ENCODE measurements around the gene SAMD3. TPM values are rescaled to one million over a fixed set of nuclear protein-coding genes. Genes with fewer than 3 reads are reported as not detected.

The SAMD3 gene
- total RNA-seq, 1 experiment from 2014 or later: not detected

- intact Hi-C loops (cut with micrococcal nuclease; ENCODE audit: unreplicated experiment): no loop called here
- Histone ChIP-seq H3K79me2 (ENCODE audit: low read depth) (no peaks in the 10 kb centered on the region), H3K4me3 (no peak overlapping the region), H3K4me1 (replicated peaks; ENCODE audit: insufficient read depth) (no peaks in the 10 kb centered on the region), H3K27ac (no peak overlapping the region), H3K27me3 (ENCODE audit: insufficient read depth, low read depth) (no peaks in the 10 kb centered on the region), H3K9me3 (ENCODE audit: insufficient read depth, low read depth) (no peaks in the 10 kb centered on the region), H3K9me2 (ENCODE audit: insufficient read depth) (no peaks in the 10 kb centered on the region; the same call in 1 of the 2 replicates), H3F3A (ENCODE audit: insufficient read depth, low read depth) (no peaks in the 10 kb centered on the region), H3K36me3 (ENCODE audit: low read depth) (no peaks in the 10 kb centered on the region), H4K20me1 (ENCODE audit: insufficient read depth) (no peaks in the 10 kb centered on the region), H3K4me2 (no peak overlapping the region), H2AFZ (no peak overlapping the region)
- BruUV-seq (replicated peaks): no TSS peak
- no peak for DNase-seq
- ChIA-PET POLR2A (ENCODE audit: unreplicated experiment) (interaction anchor here (0.6 kb wide), 1 partner anchor 644 kb away, joined by 5 read pairs; no protein-coding TSS in a partner anchor), CTCF (no interaction called here)
- TF ChIP-seq CTCF (conservative IDR thresholded peaks at IDR 0.05): no peak
- TF ChIP-seq EZH2 (IDR thresholded peaks at IDR 0.05; ENCODE audit: low read depth): no peak
Observed at GRCh38 chr6:130115036-130115435, 107.7 kb downstream of the SAMD3 start.

GRCh38 chr6:130113201-130113710 is 109.5 kb downstream of the SAMD3 start:
- Histone ChIP-seq H3K9me3 (ENCODE audit: insufficient read depth, low read depth) (no peaks in the 10 kb centered on the region), H3K79me2 (ENCODE audit: low read depth) (no peaks in the 10 kb centered on the region), H3F3A (ENCODE audit: insufficient read depth, low read depth) (no peaks in the 10 kb centered on the region), H3K9me2 (ENCODE audit: insufficient read depth) (no peaks in the 10 kb centered on the region; the same call in 1 of the 2 replicates), H4K20me1 (ENCODE audit: insufficient read depth) (no peaks in the 10 kb centered on the region), H2AFZ (no peak overlapping the region), H3K27ac (no peak overlapping the region), H3K4me2 (no peak overlapping the region), H3K4me1 (replicated peaks; ENCODE audit: insufficient read depth) (no peaks in the 10 kb centered on the region), H3K27me3 (ENCODE audit: insufficient read depth, low read depth) (no peaks in the 10 kb centered on the region), H3K4me3 (no peak overlapping the region), H3K36me3 (ENCODE audit: low read depth) (no peaks in the 10 kb centered on the region)
- no peak for TF ChIP-seq EZH2 (IDR thresholded peaks at IDR 0.05; ENCODE audit: low read depth)
- TF ChIP-seq CTCF (conservative IDR thresholded peaks at IDR 0.05): no peak
- DNase-seq: no peak
- intact Hi-C loops (cut with micrococcal nuclease; ENCODE audit: unreplicated experiment): no loop called here
- ChIA-PET POLR2A (ENCODE audit: unreplicated experiment) (no interaction called here), CTCF (no interaction called here)
- BruUV-seq (replicated peaks): no TSS peak

DNA sequence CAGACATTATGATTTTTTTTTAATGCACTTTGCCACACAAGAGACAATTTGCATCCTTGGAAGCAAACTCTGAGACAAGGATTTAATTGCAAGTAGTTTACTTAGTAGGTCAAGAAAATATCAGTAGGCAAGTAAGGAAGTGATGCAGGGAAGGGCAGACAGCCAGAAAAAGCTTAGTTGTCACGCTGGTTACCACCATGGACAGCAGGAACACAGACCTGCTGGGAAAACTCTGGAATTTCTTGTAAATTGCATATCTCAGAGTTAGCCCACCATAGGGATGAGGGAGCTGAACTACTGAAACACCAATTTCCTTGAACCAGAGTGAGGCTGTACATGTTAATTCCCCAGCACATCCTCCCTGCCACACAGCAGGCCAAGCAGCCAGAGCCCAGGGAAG is 111.7 kb downstream of the SAMD3 start:
- POLR2A ChIA-PET (ENCODE audit: unreplicated experiment): no interaction called here
- no TSS peak for BruUV-seq (replicated peaks)
- H3K27me3 ChIP-seq (ENCODE audit: insufficient read depth, low read depth): no peaks in the 10 kb centered on the region
- H3K4me2 ChIP-seq: no peak overlapping the region
- no peak overlapping the region for H2AFZ ChIP-seq
- intact Hi-C loops (cut with micrococcal nuclease; ENCODE audit: unreplicated experiment): no loop called here
- H3K79me2 ChIP-seq (ENCODE audit: low read depth): no peaks in the 10 kb centered on the region
- DNase-seq: no peak
- H3K4me1 ChIP-seq (replicated peaks; ENCODE audit: insufficient read depth): no peaks in the 10 kb centered on the region
- no peaks in the 10 kb centered on the region for H3K36me3 ChIP-seq (ENCODE audit: low read depth)
- H4K20me1 ChIP-seq (ENCODE audit: insufficient read depth): no peaks in the 10 kb centered on the region
- TF ChIP-seq EZH2 (IDR thresholded peaks at IDR 0.05; ENCODE audit: low read depth) (no peak), CTCF (conservative IDR thresholded peaks at IDR 0.05) (no peak)
- H3K27ac ChIP-seq: no peak overlapping the region
- no peaks in the 10 kb centered on the region for H3F3A ChIP-seq (ENCODE audit: insufficient read depth, low read depth)
- H3K9me2 ChIP-seq (ENCODE audit: insufficient read depth): no peaks in the 10 kb centered on the region; the same call in 1 of the 2 replicates
- CTCF ChIA-PET: no interaction called here
- H3K4me3 ChIP-seq: no peak overlapping the region
- H3K9me3 ChIP-seq (ENCODE audit: insufficient read depth, low read depth): no peaks in the 10 kb centered on the region
